Spleen (tissue), 7 donors: Measurements from ENCODE around the gene SLC22A4.

Experiments used
- CTCF ChIP-seq, 11 experiments: fragments of 200-600 bp in 7 of 11; fragments of 450-650 bp in 4 of 11; sonication (generic) in 4 of 11; IDR thresholded peaks in 8 of 11; conservative IDR thresholded peaks in 3 of 11; 1 replicate in 7 of 11; 2 replicates in 4 of 11; pipeline versions ENCODE4 v1.4.0 to v1.8.0; 2016 to 2021; ENCODE audit warnings: antibody characterized with exemption in 11 of 11, inconsistent platforms in 4 of 11, mild to moderate bottlenecking in 1 of 11
- POLR2A ChIP-seq, 3 donors: fragments of 450-650 bp; IDR thresholded peaks; one replicate each; pipeline ENCODE4 v1.5.1; 2017; ENCODE audit warnings: antibody characterized with exemption in 3 of 3, mild to moderate bottlenecking in 1 of 3
- POLR2AphosphoS5 ChIP-seq, 3 donors: sonication (generic); formaldehyde crosslinking; IDR thresholded peaks; one replicate each; pipeline ENCODE4 v1.5.1; 2017; ENCODE audit warnings: antibody characterized with exemption in 3 of 3
- donor health status: DM: no; HTN: no; CAD: no; lungs with moderate emphysema.
- donor health status: DM: no; HTN: no; CAD: no.
- donor health status: DM: no; HTN: no; CAD: no.

GRCh38 chr5:132335402-132335801 is 41.2 kb downstream of the SLC22A4 start:
- TF ChIP-seq CTCF (IDR thresholded peaks at IDR 0.05 in 8 of 11, conservative IDR thresholded peaks at IDR 0.05 in 3 of 11), result no peak
- TF ChIP-seq POLR2AphosphoS5 (IDR thresholded peaks at IDR 0.05), result no peak
- TF ChIP-seq POLR2A (IDR thresholded peaks at IDR 0.05), result no peak
